Keratinocyte (primary cell): Measurements from ENCODE around the gene AFAP1L2.

ENCODE experiments used
- CTCF ChIP-seq, 3 experiments: IDR thresholded peaks in 1 of 3; conservative IDR thresholded peaks in 1 of 3; optimal IDR thresholded peaks in 1 of 3; 2 replicates in 2 of 3; 3 replicates in 1 of 3; pipeline versions ENCODE3 to v1.5.1; 2011; ENCODE audit warnings: low read length in 3 of 3, mild to moderate bottlenecking in 3 of 3, moderate library complexity in 2 of 3, control low read depth in 1 of 3, inconsistent platforms in 1 of 3; ENCODE audit not compliant: insufficient read depth in 2 of 3; ENCODE audit errors: extremely low read depth in 1 of 3
- EZH2 ChIP-seq: IDR thresholded peaks from one replicate; pipeline ENCODE4 v1.6.1; 2012; ENCODE audit warnings: inconsistent platforms, mild to moderate bottlenecking, low read length, moderate library complexity

- no peak for TF ChIP-seq CTCF (optimal IDR thresholded peaks at IDR 0.05 in 1 of 3, IDR thresholded peaks at IDR 0.05 in 1 of 3, conservative IDR thresholded peaks at IDR 0.05 in 1 of 3; ENCODE audit: extremely low read depth in 1 of 3, insufficient read depth in 2 of 3, low read length in 3 of 3)
- TF ChIP-seq EZH2 = no peak
Measured at GRCh38 chr10:114402233-114402632, 2.1 kb downstream of the AFAP1L2 start.
